GM12878 (cell line): ENCODE measurements around the gene SPACA1. TPM values are rescaled to one million over a fixed set of nuclear protein-coding genes. Genes with fewer than 3 reads are reported as not detected.

ENCODE experiments used
- ATAC-seq: fragments of 200-7000 bp; cut with Tn5 transposase; 3 replicates; pipeline ENCODE4 v1.9.1; 2020; ENCODE audit warnings: mild to moderate bottlenecking, moderate library complexity
- BruUV-seq: library from RNA; stranded (reverse); fragments of 400-500 nt; replicated peaks from 2 replicates; lab custom pipeline; 2021; lab: Mats Ljungman, UMichigan
- CTCF ChIA-PET: fragments of 300-600 bp; sonication (Branson Sonifier 250); formaldehyde crosslinking; extraction: SDS; loops from one replicate; lab custom pipeline; 2021; ENCODE audit warnings: inconsistent platforms; lab: Yijun Ruan, JAX
- POLR2A ChIA-PET: fragments of 350-600 bp; formaldehyde crosslinking; extraction: SDS; loops from one replicate; lab custom pipeline; 2021; ENCODE audit warnings: inconsistent platforms; lab: Charles Lee
- RAD21 ChIA-PET: fragments of 300-600 bp; sonication (Branson Sonifier 250); formaldehyde crosslinking; loops from one replicate; lab custom pipeline; 2023; ENCODE audit warnings: antibody characterized with exemption; ENCODE audit not compliant: unreplicated experiment; lab: Charles Lee
- SMC1A ChIA-PET: fragments of 300-600 bp; sonication (Branson Sonifier 250); formaldehyde crosslinking; loops from one replicate; lab custom pipeline; 2023; ENCODE audit not compliant: unreplicated experiment, uncharacterized antibody; lab: Charles Lee
- DNase-seq: peaks from one replicate; pipeline ENCODE4 v3.0.0-alpha.2; 2011; ENCODE audit warnings: low read depth, low spot score
- FAIRE-seq: peaks from 3 replicates; lab custom pipeline; 2011; peaks lifted over from hg19 to GRCh38; lab: Jason Lieb, UNC
- H2AFZ ChIP-seq: 2 replicates; pipeline ENCODE4 v1.6.0; 2011; ENCODE audit warnings: low read depth, low read length, control low read depth; ENCODE audit not compliant: control insufficient read depth
- H3K27ac ChIP-seq: 2 replicates; pipeline ENCODE4 v1.5.1; 2011; ENCODE audit warnings: control low read depth; ENCODE audit not compliant: control insufficient read depth, insufficient read depth
- H3K27me3 ChIP-seq, 2 experiments: replicated peaks in 1 of 2; 2 replicates each; pipeline versions ENCODE4 v1.6.0 to v1.6.1; 2011; ENCODE audit warnings: low read length in 1 of 2; ENCODE audit not compliant: control insufficient read depth in 2 of 2, insufficient read depth in 2 of 2
- H3K36me3 ChIP-seq, 2 experiments: 2 replicates each; pipeline ENCODE4 v1.5.1; 2011; ENCODE audit warnings: low read length in 1 of 2; ENCODE audit not compliant: control insufficient read depth in 2 of 2, insufficient read depth in 2 of 2
- H3K4me1 ChIP-seq: 2 replicates; pipeline ENCODE4 v1.6.1; 2011; ENCODE audit warnings: mild to moderate bottlenecking, low read length, moderate library complexity, mixed read lengths; ENCODE audit not compliant: control insufficient read depth, insufficient read depth
- H3K4me2 ChIP-seq: 2 replicates; pipeline ENCODE4 v1.6.0; 2011; ENCODE audit warnings: control low read depth; ENCODE audit not compliant: control insufficient read depth, insufficient read depth
- H3K4me3 ChIP-seq: fragments of 200-600 bp; sonication (generic); 2 replicates; pipeline ENCODE4 v1.5.1; 2016
- H3K79me2 ChIP-seq: 2 replicates; pipeline ENCODE4 v1.6.0; 2011; ENCODE audit warnings: low read length; ENCODE audit not compliant: control insufficient read depth, insufficient read depth
- H3K9ac ChIP-seq: 2 replicates; pipeline ENCODE4 v1.8.0; 2011; ENCODE audit warnings: low read length, control low read depth, mixed read lengths; ENCODE audit not compliant: control insufficient read depth, insufficient read depth
- H3K9me3 ChIP-seq: replicated peaks from 3 replicates; pipeline ENCODE4 v1.5.1; 2011; ENCODE audit warnings: mild to moderate bottlenecking, low read length; ENCODE audit not compliant: control insufficient read depth, insufficient read depth
- H4K20me1 ChIP-seq: 2 replicates; pipeline ENCODE4 v1.6.0; 2011; ENCODE audit not compliant: control insufficient read depth, insufficient read depth
- ATF7 ChIP-seq: fragments of 450-650 bp; IDR thresholded peaks from 2 replicates; pipeline ENCODE4 v1.6.1; 2016; ENCODE audit warnings: low read depth, mild to moderate bottlenecking
- CBFB ChIP-seq: IDR thresholded peaks from 2 replicates; pipeline ENCODE4 v1.6.1; 2016; ENCODE audit warnings: antibody characterized with exemption, low read depth
- CUX1 ChIP-seq: IDR thresholded peaks from 2 replicates; pipeline ENCODE4 v1.6.1; 2012; ENCODE audit warnings: improper control_type of control experiment, low read depth, low read length; ENCODE audit not compliant: insufficient replicate concordance
- FOS ChIP-seq: IDR thresholded peaks from 3 replicates; pipeline ENCODE4 v1.6.1; 2011; ENCODE audit warnings: borderline replicate concordance; ENCODE audit not compliant: insufficient read length; ENCODE audit errors: extremely low read depth
- HDAC6 ChIP-seq: fragments of 200-600 bp; sonication (generic); IDR thresholded peaks from one replicate; pipeline ENCODE4 v1.8.0; 2017; ENCODE audit warnings: antibody characterized with exemption; ENCODE audit not compliant: unreplicated experiment
- HDGF ChIP-seq: fragments of 450-650 bp; IDR thresholded peaks from 2 replicates; pipeline ENCODE4 v1.6.1; 2016; ENCODE audit warnings: antibody characterized with exemption
- IRF4 ChIP-seq: IDR thresholded peaks from 2 replicates; pipeline ENCODE4 v1.6.1; 2011; ENCODE audit warnings: low read depth, low read length
- MYB ChIP-seq: fragments of 150-350 bp; IDR thresholded peaks from 2 replicates; pipeline ENCODE4 v1.6.1; 2014; ENCODE audit warnings: mild to moderate bottlenecking, low read depth, low read length, borderline replicate concordance
- PAX8 ChIP-seq: fragments of 450-650 bp; IDR thresholded peaks from 2 replicates; pipeline ENCODE4 v1.6.1; 2017; ENCODE audit warnings: mild to moderate bottlenecking, moderate library complexity
- SKIL ChIP-seq: fragments of 450-650 bp; IDR thresholded peaks from 2 replicates; pipeline ENCODE4 v1.6.1; 2017; ENCODE audit warnings: mild to moderate bottlenecking, low read depth, inconsistent platforms; ENCODE audit not compliant: poor library complexity, severe bottlenecking
- ZBTB33 ChIP-seq: fragments of 450-650 bp; IDR thresholded peaks from 2 replicates; pipeline ENCODE4 v1.6.1; 2017; ENCODE audit warnings: mild to moderate bottlenecking
- ZNF217 ChIP-seq: fragments of 450-650 bp; IDR thresholded peaks from 2 replicates; pipeline ENCODE4 v1.6.1; 2017; ENCODE audit warnings: antibody characterized with exemption, mild to moderate bottlenecking
- WGBS: methylation state at CpG from one replicate; pipeline ENCODE4 v1.1.6; 2016; ENCODE audit warnings: low lambda C conversion rate; ENCODE audit not compliant: insufficient replicate concordance, insufficient coverage; ENCODE audit errors: missing lambda C conversion rate; 5-methylcytosine and 5-hydroxymethylcytosine counted together
- in situ Hi-C: fragments of 300-500 bp; cut with MboI; formaldehyde crosslinking; loops from 9 replicates; pipeline ENCODE4 v1.14.3; 2018; ENCODE audit warnings: mixed read lengths
- intact Hi-C: fragments of 100-400 bp; cut with micrococcal nuclease; formaldehyde crosslinking; loops from one replicate; pipeline ENCODE4 v1.14.2; 2022; ENCODE audit not compliant: unreplicated experiment
- polyA plus RNA-seq, 11 experiments: library from polyadenylated mRNA; depleted of rRNA in 4 of 11; unstranded in 6 of 11; stranded (reverse) in 5 of 11; fragments of >200 nt; fragmentation: Nextera tagmentation in 4 of 11; fragmentation: Illumina TruSeq in 1 of 11; extraction: Ambion mirVana in 4 of 11; extraction: Trizol in 1 of 11; gene quantifications; 1 replicate in 1 of 11; 2 replicates in 10 of 11; pipeline versions ENCODE4 v1.2.1 to v1.2.3, GENCODE V29; 2011 to 2016; ENCODE audit warnings: inconsistent platforms in 2 of 11, missing spikeins in 2 of 11, low read depth in 1 of 11
- total RNA-seq, 4 experiments: library from RNA; depleted of rRNA in 3 of 4; stranded (reverse); fragments of >200 nt in 3 of 4; fragmentation: Illumina TruSeq in 1 of 4; extraction: Trizol in 1 of 4; gene quantifications; 2 replicates each; pipeline versions ENCODE4 v1.2.1 to v1.2.3, GENCODE V29; 2013 to 2021

Gene SPACA1
- total and polyA plus RNA-seq, 10 of the 15 experiments (the other 5 are each of a cell fraction or from before 2014, with no cell fraction given) = not detected

GRCh38 chr6:88062376-88062775, 14.7 kb downstream of the SPACA1 start:
- Histone ChIP-seq H2AFZ (no peak overlapping the region), H3K27ac (no peak overlapping the region), H4K20me1 (no peaks in the 10 kb centered on the region), H3K4me2 (no peak overlapping the region), H3K4me3 (no peak overlapping the region), H3K9me3 (no peaks in the 10 kb centered on the region), H3K36me3 (no peaks in the 10 kb centered on the region), H3K4me1 (no peaks in the 10 kb centered on the region), H3K9ac (no peak overlapping the region), H3K27me3 (no peaks in the 10 kb centered on the region), H3K79me2 (no peaks in the 10 kb centered on the region)
- FAIRE-seq = no peak
- no peak for ATAC-seq
- in situ Hi-C loops = no loop called here
- 88% methylated on average over 1 of the region's 1 CpG for whole genome bisulfite sequencing
- BruUV-seq = no TSS peak
- CTCF ChIA-PET = interaction anchor here (0.9 to 1.4 kb wide), 2 partner anchors 15 to 62 kb away, joined by 3 to 6 read pairs; no protein-coding TSS in a partner anchor
- no peak for DNase-seq
- intact Hi-C loops = no loop called here
- POLR2A ChIA-PET = no interaction called here
- SMC1A ChIA-PET = interaction anchor here (0.9 to 1.6 kb wide), 5 partner anchors 8 to 103 kb away, joined by 3 to 7 read pairs (median 4); no protein-coding TSS in a partner anchor
- RAD21 ChIA-PET = interaction anchor here (0.7 kb wide), 1 partner anchor 24 kb away, joined by 3 read pairs; no protein-coding TSS in a partner anchor
- no peak for TF ChIP-seq ATF7
- TF ChIP-seq MYB = no peak
- TF ChIP-seq IRF4 = no peak
- no peak for TF ChIP-seq ZNF217
- no peak for TF ChIP-seq PAX8
- TF ChIP-seq HDGF = no peak
- TF ChIP-seq SKIL = no peak
- TF ChIP-seq ZBTB33 = no peak
- TF ChIP-seq HDAC6 = no peak
- TF ChIP-seq FOS = no peak
- no peak for TF ChIP-seq CBFB
- no peak for TF ChIP-seq CUX1
